Gastrocnemius medialis (tissue), 4 donors: ENCODE measurements around the gene NEK1. TPM values are rescaled to one million over a fixed set of nuclear protein-coding genes. Genes with fewer than 3 reads are reported as not detected.

Experiments used
- ATAC-seq, 2 donors: fragments of 150-250 bp; one replicate each; pipeline ENCODE4 v1.9.1; 2016
- DNase-seq, 2 donors: peaks; one replicate each; pipeline ENCODE4 v3.0.0-alpha.2; 2019
- H3K27ac ChIP-seq, 4 donors: fragments of 200-600 bp; sonication (generic); 1 replicate in 1 of 4; 2 replicates in 3 of 4; pipeline ENCODE4 v1.5.1; 2016 to 2018; ENCODE audit warnings: mild to moderate bottlenecking in 2 of 4, moderate library complexity in 1 of 4
- H3K27me3 ChIP-seq, 3 donors: fragments of 200-600 bp; sonication (generic) in 2 of 3; 1 replicate in 1 of 3; 2 replicates in 2 of 3; pipeline versions ENCODE4 v1.5.1 to v1.6.0; 2016 to 2019; ENCODE audit warnings: mild to moderate bottlenecking in 1 of 3, moderate library complexity in 1 of 3
- H3K36me3 ChIP-seq, 2 donors: fragments of 200-600 bp; sonication (generic) in 1 of 2; one replicate each; pipeline ENCODE4 v1.5.1; 2017 to 2018
- H3K4me1 ChIP-seq, 2 donors: fragments of 200-600 bp; sonication (generic) in 1 of 2; one replicate each; pipeline ENCODE4 v1.5.1; 2016 to 2017; ENCODE audit warnings: mild to moderate bottlenecking in 2 of 2
- H3K4me3 ChIP-seq, 4 donors: fragments of 200-600 bp; sonication (generic) in 3 of 4; 1 replicate in 1 of 4; 2 replicates in 3 of 4; pipeline ENCODE4 v1.5.1; 2016 to 2019; ENCODE audit warnings: mild to moderate bottlenecking in 2 of 4
- H3K9me3 ChIP-seq, 3 donors: fragments of 200-600 bp; sonication (generic) in 2 of 3; 1 replicate in 1 of 3; 2 replicates in 2 of 3; pipeline ENCODE4 v1.5.1; 2016 to 2019
- CTCF ChIP-seq, 5 experiments: fragments of 450-650 bp in 3 of 5; fragments of 200-600 bp in 2 of 5; sonication (generic) in 2 of 5; IDR thresholded peaks in 4 of 5; conservative IDR thresholded peaks in 1 of 5; 1 replicate in 4 of 5; 2 replicates in 1 of 5; pipeline ENCODE4 v1.5.1; 2016 to 2019; ENCODE audit warnings: antibody characterized with exemption in 5 of 5, mild to moderate bottlenecking in 3 of 5, moderate library complexity in 3 of 5
- POLR2A ChIP-seq, 2 donors: fragments of 450-650 bp; IDR thresholded peaks; one replicate each; pipeline ENCODE4 v1.6.1; 2017; ENCODE audit warnings: antibody characterized with exemption in 2 of 2, mild to moderate bottlenecking in 2 of 2, moderate library complexity in 2 of 2
- in situ Hi-C, 4 donors: fragments of 200-750 bp; cut with MboI; loops; one replicate each; pipeline versions ENCODE4 v1.15.0 to v1.8.0; 2017; ENCODE audit warnings: low sequenced_read_pairs in 4 of 4
- intact Hi-C: fragments of 100-400 bp; cut with DNase I; formaldehyde crosslinking; loops from one replicate; pipeline ENCODE4 v1.15.1; 2023; ENCODE audit warnings: low total_unique reads
- total RNA-seq, 4 donors: library from RNA; depleted of rRNA; stranded (reverse); fragments of >200 nt; gene quantifications; one replicate each; pipeline versions ENCODE4 v1.1.0 to v1.2.3, GENCODE V29; 2016

Gene NEK1
- total RNA-seq, 4 donors from 2014 or later = 2.6 to 11.0 (median 3.9) TPM

GRCh38 chr4:169361756-169362155 lies 250.6 kb downstream of the NEK1 start:
- no peaks in the 10 kb centered on the region for H3K9me3 ChIP-seq
- H3K4me1 ChIP-seq = peaks cover 0 to 4% of the 10 kb centered on the region in 2 donors
- H3K27ac ChIP-seq = no peak overlapping the region
- intact Hi-C loops (no loop called here), in situ Hi-C loops (no loop called here)
- TF ChIP-seq POLR2A (IDR thresholded peaks at IDR 0.05) (no peak), CTCF (IDR thresholded peaks at IDR 0.05 in 4 of 5, conservative IDR thresholded peaks at IDR 0.05 in 1 of 5) (no peak)
- ATAC-seq (no peak), DNase-seq (no peak)
- no peaks in the 10 kb centered on the region for H3K27me3 ChIP-seq
- H3K4me3 ChIP-seq = no peak overlapping the region
- no peaks in the 10 kb centered on the region for H3K36me3 ChIP-seq

DNA sequence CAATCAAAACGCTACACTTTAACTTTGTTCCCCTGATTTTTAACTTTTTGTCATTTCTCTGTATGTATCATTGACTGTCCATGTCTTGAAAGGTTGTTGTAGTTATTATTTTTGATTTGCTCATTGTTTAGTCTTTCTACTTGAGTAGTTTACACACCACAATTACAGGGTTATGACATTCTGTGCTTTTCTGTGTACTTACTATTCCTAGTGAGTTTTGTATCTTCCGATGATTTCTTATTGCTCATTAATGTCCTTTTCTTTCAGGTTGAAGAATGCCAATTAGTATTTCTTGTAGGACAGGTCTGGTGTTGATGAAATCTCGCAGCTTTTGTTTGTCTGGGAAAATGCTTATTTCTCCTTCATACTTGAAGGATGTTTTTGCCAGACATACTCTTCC lies 252.4 kb downstream of the NEK1 start:
- in situ Hi-C loops (no loop called here), intact Hi-C loops (no loop called here)
- H3K36me3 ChIP-seq = no peaks in the 10 kb centered on the region
- no peaks in the 10 kb centered on the region for H3K27me3 ChIP-seq
- no peak overlapping the region for H3K4me3 ChIP-seq
- H3K4me1 ChIP-seq = peaks cover 0 to 4% of the 10 kb centered on the region in 2 donors
- DNase-seq (no peak), ATAC-seq (no peak)
- H3K9me3 ChIP-seq = no peaks in the 10 kb centered on the region
- TF ChIP-seq POLR2A (IDR thresholded peaks at IDR 0.05) (no peak), CTCF (IDR thresholded peaks at IDR 0.05 in 4 of 5, conservative IDR thresholded peaks at IDR 0.05 in 1 of 5) (no peak)
- no peak overlapping the region for H3K27ac ChIP-seq

DNA sequence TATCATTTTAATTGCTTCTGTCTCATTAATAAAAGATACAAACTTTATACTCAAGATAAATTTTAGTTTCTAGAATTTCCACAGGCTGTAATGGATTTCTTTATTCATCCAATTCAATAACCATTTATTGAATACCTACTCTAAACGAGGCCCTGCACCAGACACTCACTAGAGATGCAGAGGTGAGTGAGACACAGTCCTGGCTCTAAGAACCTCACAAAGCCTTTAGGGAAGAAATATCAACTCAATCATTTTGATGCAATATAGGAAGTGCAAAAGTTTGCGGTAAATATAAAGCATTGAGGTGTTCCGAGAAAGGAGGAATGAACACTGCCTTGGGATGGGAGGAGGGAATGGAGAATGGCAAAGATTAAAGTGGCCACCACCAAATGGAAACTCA lies 260.0 kb downstream of the NEK1 start:
- Histone ChIP-seq H3K4me3 (no peak overlapping the region), H3K27me3 (no peaks in the 10 kb centered on the region), H3K4me1 (no peaks in the 10 kb centered on the region), H3K27ac (no peak overlapping the region), H3K9me3 (no peaks in the 10 kb centered on the region), H3K36me3 (no peaks in the 10 kb centered on the region)
- ATAC-seq (no peak), DNase-seq (no peak)
- in situ Hi-C loops = no loop called here
- intact Hi-C loops = no loop called here
- TF ChIP-seq POLR2A (IDR thresholded peaks at IDR 0.05) (no peak), CTCF (IDR thresholded peaks at IDR 0.05 in 4 of 5, conservative IDR thresholded peaks at IDR 0.05 in 1 of 5) (no peak)

DNA sequence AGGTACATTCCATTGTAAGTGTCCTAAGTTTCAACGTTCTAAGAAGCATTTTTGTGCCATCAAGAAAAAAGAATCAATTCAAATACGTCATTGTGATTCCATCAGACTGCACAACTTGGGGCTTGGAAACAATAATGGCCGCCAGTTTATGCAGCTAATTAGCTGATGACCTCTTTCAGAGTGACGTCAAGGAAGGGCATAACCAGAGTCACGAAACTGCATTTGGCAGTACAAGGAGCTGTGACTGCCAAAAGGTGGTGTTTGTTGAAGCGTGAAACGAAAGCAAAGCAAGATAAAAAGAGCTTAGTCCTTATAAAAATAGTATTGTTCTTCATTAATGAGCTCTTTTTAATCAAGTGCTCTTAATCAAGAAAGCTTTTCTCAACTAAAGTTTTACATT lies 260.5 kb downstream of the NEK1 start:
- in situ Hi-C loops (no loop called here), intact Hi-C loops (no loop called here)
- peak in 1 of 2 donors; percentile 36 for ATAC-seq
- Histone ChIP-seq H3K4me3 (no peak overlapping the region), H3K9me3 (no peaks in the 10 kb centered on the region), H3K4me1 (no peaks in the 10 kb centered on the region), H3K27me3 (no peaks in the 10 kb centered on the region), H3K36me3 (no peaks in the 10 kb centered on the region), H3K27ac (no peak overlapping the region)
- TF ChIP-seq CTCF (IDR thresholded peaks at IDR 0.05 in 4 of 5, conservative IDR thresholded peaks at IDR 0.05 in 1 of 5) = no peak
- TF ChIP-seq POLR2A (IDR thresholded peaks at IDR 0.05) = no peak
- no peak for DNase-seq

GRCh38 chr4:169348541-169348940 lies 263.8 kb downstream of the NEK1 start:
- DNase-seq (no peak), ATAC-seq (no peak)
- Histone ChIP-seq H3K27me3 (no peaks in the 10 kb centered on the region), H3K36me3 (no peaks in the 10 kb centered on the region), H3K27ac (no peak overlapping the region), H3K9me3 (no peaks in the 10 kb centered on the region), H3K4me1 (no peaks in the 10 kb centered on the region), H3K4me3 (no peak overlapping the region)
- intact Hi-C loops (no loop called here), in situ Hi-C loops (no loop called here)
- TF ChIP-seq POLR2A (IDR thresholded peaks at IDR 0.05) (no peak), CTCF (IDR thresholded peaks at IDR 0.05 in 4 of 5, conservative IDR thresholded peaks at IDR 0.05 in 1 of 5) (no peak)
